ENCODE measurements around the gene EMC6.

DNA sequence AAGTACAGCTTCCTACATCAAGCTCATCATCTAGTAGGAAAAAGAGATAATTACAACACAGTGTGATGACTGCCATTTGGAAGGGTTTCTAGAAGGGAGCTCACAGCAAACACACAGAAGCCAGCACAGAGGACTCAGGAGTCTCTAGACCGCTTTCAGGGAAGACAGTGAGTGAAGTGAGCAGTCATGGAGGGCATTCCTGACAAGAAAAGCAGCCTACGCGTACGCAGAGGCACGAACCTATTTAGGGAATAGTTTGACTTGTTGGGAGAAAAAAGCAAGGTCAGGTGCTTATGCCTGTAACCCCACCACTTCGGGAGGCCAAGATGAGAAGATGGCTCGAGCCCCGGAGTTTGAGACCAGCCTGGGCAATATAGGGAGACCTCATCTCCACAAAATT, 46.7 kb downstream of the EMC6 start:
- no peak for TF ChIP-seq POLR2A (IDR thresholded peaks at IDR 0.05; ENCODE audit: low read depth, low read length)
- no peak for TF ChIP-seq TAF1 (IDR thresholded peaks at IDR 0.05; ENCODE audit: borderline replicate concordance, low read depth, low read length)

All from GM12892 (cell line).